Smooth muscle cell (in vitro differentiated cells): ENCODE measurements around the gene CENPX. TPM values are rescaled to one million over a fixed set of nuclear protein-coding genes. Genes with fewer than 3 reads are reported as not detected.

Source experiments
- DNase-seq: peaks from one replicate; lab custom pipeline; 2025; ENCODE audit not compliant: unreplicated experiment; lab: John Stamatoyannopoulos, UW
- H2AFZ ChIP-seq: fragments of 200-600 bp; sonication (generic); 2 replicates; pipeline ENCODE4 v1.6.0; 2016; ENCODE audit warnings: antibody characterized with exemption, low read depth, mild to moderate bottlenecking
- H3F3A ChIP-seq: fragments of 200-600 bp; sonication (generic); 2 replicates; pipeline ENCODE4 v1.6.0; 2017; ENCODE audit warnings: antibody characterized with exemption, low read depth
- H3K27ac ChIP-seq: fragments of 200-600 bp; sonication (generic); 2 replicates; pipeline ENCODE4 v1.5.1; 2016; ENCODE audit warnings: low read depth, mild to moderate bottlenecking
- H3K27me3 ChIP-seq: fragments of 200-600 bp; sonication (generic); 2 replicates; pipeline ENCODE4 v1.6.1; 2016; ENCODE audit warnings: low read depth, mild to moderate bottlenecking
- H3K36me3 ChIP-seq: fragments of 200-600 bp; sonication (generic); 2 replicates; pipeline ENCODE4 v1.5.1; 2016; ENCODE audit warnings: low read depth
- H3K4me1 ChIP-seq: fragments of 200-600 bp; sonication (generic); 2 replicates; pipeline ENCODE4 v1.5.1; 2016; ENCODE audit warnings: low read depth
- H3K4me2 ChIP-seq: fragments of 200-600 bp; sonication (generic); 2 replicates; pipeline ENCODE4 v1.6.0; 2016; ENCODE audit warnings: mild to moderate bottlenecking
- H3K4me3 ChIP-seq: fragments of 200-600 bp; sonication (generic); 2 replicates; pipeline ENCODE4 v1.5.1; 2016; ENCODE audit warnings: mild to moderate bottlenecking
- H3K79me2 ChIP-seq: fragments of 200-600 bp; sonication (generic); 2 replicates; pipeline ENCODE4 v1.6.0; 2016; ENCODE audit warnings: low read depth, mild to moderate bottlenecking
- H3K9ac ChIP-seq: fragments of 200-600 bp; sonication (generic); 2 replicates; pipeline ENCODE4 v1.6.0; 2016; ENCODE audit warnings: low read depth
- H3K9me3 ChIP-seq: fragments of 200-600 bp; sonication (generic); replicated peaks from 2 replicates; pipeline ENCODE4 v1.5.1; 2016; ENCODE audit warnings: low read depth
- H4K20me1 ChIP-seq: fragments of 200-600 bp; sonication (generic); 2 replicates; pipeline ENCODE4 v1.6.0; 2016; ENCODE audit warnings: low read depth
- WGBS: methylation state at CpG from one replicate; pipeline ENCODE4 v1.1.7; 2016; ENCODE audit warnings: low lambda C conversion rate; 5-methylcytosine and 5-hydroxymethylcytosine counted together
- polyA plus RNA-seq: library from polyadenylated mRNA; unstranded; fragments of >200 nt; fragmentation: Nextera tagmentation; extraction: Ambion mirVana; gene quantifications from 2 replicates; pipeline ENCODE4 v1.2.1, GENCODE V29; 2016
- total RNA-seq: library from RNA; depleted of rRNA; stranded (reverse); fragments of >200 nt; gene quantifications from 2 replicates; pipeline ENCODE4 v1.2.3, GENCODE V29; 2014
- TF ChIP-seq, protein P1 (sequence below): fragments of 200-600 bp; sonication (generic); IDR thresholded peaks from 2 replicates; pipeline ENCODE4 v1.5.1; 2017; ENCODE audit warnings: borderline replicate concordance, mild to moderate bottlenecking, antibody characterized with exemption; ENCODE audit not compliant: insufficient read depth, poor library complexity, severe bottlenecking

The CENPX gene
- total and polyA plus RNA-seq, 2 experiments from 2014 or later: 44.6 to 57.5 TPM

DNA sequence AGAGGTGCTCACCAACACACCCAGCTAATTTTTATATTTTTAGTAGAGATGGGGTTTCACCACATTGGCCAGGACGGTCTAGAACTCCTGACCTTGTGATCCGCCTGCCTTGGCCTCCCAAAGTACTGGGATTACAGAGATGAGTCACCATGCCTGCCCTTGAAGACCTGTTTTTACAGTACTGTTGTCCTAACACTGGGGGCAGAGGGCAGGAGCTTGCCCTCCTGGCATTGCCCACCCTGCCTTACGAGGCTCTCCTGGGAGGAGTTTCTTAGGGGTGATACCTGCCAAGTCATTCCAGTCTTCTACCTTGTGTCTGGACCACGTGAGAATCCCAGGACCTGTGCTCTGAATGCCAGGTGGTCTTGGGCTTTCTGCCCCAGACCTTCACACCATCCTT, 42.6 kb downstream of the CENPX start:
- no peaks in the 10 kb centered on the region for H3K27me3 ChIP-seq
- peaks cover 7% of the 10 kb centered on the region for H3K4me1 ChIP-seq
- no peak for DNase-seq
- no peak overlapping the region for H3K9ac ChIP-seq
- H4K20me1 ChIP-seq: peaks cover 13% of the 10 kb centered on the region
- no peak overlapping the region for H3K4me3 ChIP-seq
- peaks cover 8% of the 10 kb centered on the region for H3K79me2 ChIP-seq
- TF ChIP-seq, protein P1, sequence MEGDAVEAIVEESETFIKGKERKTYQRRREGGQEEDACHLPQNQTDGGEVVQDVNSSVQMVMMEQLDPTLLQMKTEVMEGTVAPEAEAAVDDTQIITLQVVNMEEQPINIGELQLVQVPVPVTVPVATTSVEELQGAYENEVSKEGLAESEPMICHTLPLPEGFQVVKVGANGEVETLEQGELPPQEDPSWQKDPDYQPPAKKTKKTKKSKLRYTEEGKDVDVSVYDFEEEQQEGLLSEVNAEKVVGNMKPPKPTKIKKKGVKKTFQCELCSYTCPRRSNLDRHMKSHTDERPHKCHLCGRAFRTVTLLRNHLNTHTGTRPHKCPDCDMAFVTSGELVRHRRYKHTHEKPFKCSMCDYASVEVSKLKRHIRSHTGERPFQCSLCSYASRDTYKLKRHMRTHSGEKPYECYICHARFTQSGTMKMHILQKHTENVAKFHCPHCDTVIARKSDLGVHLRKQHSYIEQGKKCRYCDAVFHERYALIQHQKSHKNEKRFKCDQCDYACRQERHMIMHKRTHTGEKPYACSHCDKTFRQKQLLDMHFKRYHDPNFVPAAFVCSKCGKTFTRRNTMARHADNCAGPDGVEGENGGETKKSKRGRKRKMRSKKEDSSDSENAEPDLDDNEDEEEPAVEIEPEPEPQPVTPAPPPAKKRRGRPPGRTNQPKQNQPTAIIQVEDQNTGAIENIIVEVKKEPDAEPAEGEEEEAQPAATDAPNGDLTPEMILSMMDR: no peak
- H3K36me3 ChIP-seq: no peaks in the 10 kb centered on the region
- no peaks in the 10 kb centered on the region for H3K9me3 ChIP-seq
- H2AFZ ChIP-seq: no peak overlapping the region
- 99% methylated on average over 4 of the region's 4 CpGs for WGBS
- H3K27ac ChIP-seq: no peak overlapping the region
- H3K4me2 ChIP-seq: no peak overlapping the region
- no peaks in the 10 kb centered on the region for H3F3A ChIP-seq

DNA sequence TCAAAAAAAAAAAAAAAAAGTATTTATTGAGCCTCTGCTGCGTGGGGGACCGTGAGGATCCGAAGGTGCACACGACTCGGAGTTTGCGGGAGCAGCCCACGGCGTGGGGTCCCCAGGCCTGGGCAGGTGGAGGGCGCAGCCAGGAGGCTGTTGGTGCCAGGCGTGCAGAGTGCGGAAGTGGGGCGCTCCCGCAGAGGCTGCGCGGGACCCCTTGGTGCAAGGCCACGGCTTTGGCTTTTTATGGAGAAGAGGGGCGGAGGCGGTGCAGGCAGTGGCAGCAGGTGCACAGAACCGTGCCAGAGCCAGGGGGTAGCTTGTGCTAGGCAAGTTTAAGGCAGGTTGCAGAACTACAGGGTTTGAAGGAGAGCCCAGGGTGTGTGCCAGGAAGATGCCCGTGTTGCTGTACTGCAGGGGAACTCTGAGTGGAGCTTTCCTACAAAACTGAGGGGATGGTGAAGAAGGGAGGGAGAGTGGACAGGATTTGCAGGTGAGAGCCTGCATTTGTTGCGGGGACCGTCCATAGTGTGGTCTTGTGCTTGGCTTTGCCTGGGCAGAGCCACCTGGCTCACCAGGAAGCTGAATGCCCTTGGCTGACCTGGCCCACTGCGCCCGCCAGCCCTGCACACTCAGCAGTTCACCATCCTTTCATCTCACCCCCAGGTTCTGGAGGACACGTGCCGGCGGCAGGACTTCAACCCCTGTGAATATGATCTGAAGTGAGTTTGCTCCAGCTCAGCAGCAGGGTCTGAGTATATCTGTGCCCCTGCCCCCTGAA, 44.0 kb downstream of the CENPX start:
- Histone ChIP-seq H3K4me1 (peaks cover 7% of the 10 kb centered on the region), H2AFZ (no peak overlapping the region), H3K27me3 (no peaks in the 10 kb centered on the region), H3K27ac (no peak overlapping the region), H3K79me2 (peaks cover 8% of the 10 kb centered on the region), H3K4me3 (peak overlapping the region; percentile 83), H4K20me1 (peaks cover 13% of the 10 kb centered on the region), H3K9me3 (no peaks in the 10 kb centered on the region), H3K4me2 (peak overlapping the region; percentile 98), H3K36me3 (no peaks in the 10 kb centered on the region), H3K9ac (no peak overlapping the region), H3F3A (no peaks in the 10 kb centered on the region)
- WGBS: 96% methylated on average over 27 of the region's 27 CpGs
- TF ChIP-seq, protein P1: no peak
- no peak for DNase-seq

DNA sequence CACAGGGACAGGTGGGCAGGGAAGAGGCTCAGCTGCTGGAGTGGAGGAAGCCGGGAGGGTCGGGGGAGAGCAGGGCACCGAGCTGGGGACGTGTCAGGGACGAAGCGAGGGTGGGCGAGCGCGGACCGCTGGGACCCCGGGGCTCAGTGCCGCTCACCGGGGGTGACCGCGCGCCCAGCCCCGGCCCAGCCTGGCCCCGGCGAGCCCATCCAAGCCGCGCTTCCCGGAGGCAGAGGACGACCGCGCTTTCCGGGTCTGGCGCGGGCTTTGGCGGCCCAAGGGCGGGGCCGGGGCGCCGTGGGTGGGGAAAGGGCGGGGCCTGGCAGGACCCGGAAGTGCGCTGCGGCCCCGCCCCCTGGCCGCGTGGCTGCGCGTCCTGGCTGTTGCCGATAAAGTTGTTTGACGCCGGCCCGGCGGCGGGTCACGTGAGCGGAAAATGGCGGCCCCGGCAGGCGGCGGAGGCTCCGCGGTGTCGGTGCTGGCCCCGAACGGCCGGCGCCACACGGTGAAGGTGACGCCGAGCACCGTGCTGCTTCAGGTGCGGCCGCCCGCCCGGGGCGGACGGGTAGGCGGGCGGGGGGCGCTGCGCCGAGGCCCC, 45.4 kb downstream of the CENPX start, which contains the start of gene ASPSCR1:
Gene ASPSCR1, plus strand, starts transcription at position 419 of the 598 bp plus-strand sequence. Its CDS starts 18 bp downstream, at position 437.
- Histone ChIP-seq H3K27ac (peak within 1 kb of the TSS; percentile 87), H3K4me3 (peak within 1 kb of the TSS; percentile 83), H3K9ac (peak within 1 kb of the TSS; percentile 95), H3K4me2 (peak within 1 kb of the TSS; percentile 98), H3K9me3 (no peaks in the 10 kb centered on the region), H4K20me1 (peaks cover 9% of the 10 kb centered on the region), H2AFZ (peak within 1 kb of the TSS; percentile 90), H3K27me3 (no peaks in the 10 kb centered on the region), H3K4me1 (peaks cover 7% of the 10 kb centered on the region), H3K36me3 (no peaks in the 10 kb centered on the region), H3F3A (no peaks in the 10 kb centered on the region), H3K79me2 (peaks cover 8% of the 10 kb centered on the region)
- WGBS: 2% methylated on average over 37 of the region's 76 CpGs
- peak; percentile 84 for DNase-seq
- TF ChIP-seq, protein P1: no peak
